Subcutaneous adipose tissue (tissue), 4 donors: ENCODE results near the gene ATR. TPM values are rescaled to one million over a fixed set of nuclear protein-coding genes. Genes with fewer than 3 reads are reported as not detected.

Experiments
- total RNA-seq, 4 donors: library from RNA; depleted of rRNA; stranded (reverse); fragments of >200 nt; gene quantifications; one replicate each; pipeline ENCODE4 v1.1.0, GENCODE V29; 2016
- TF ChIP-seq, protein P1 (sequence below): fragments of 450-650 bp; IDR thresholded peaks from one replicate; pipeline ENCODE4 v1.5.1; 2016; ENCODE audit warnings: low read depth, mild to moderate bottlenecking, control low read depth, antibody characterized with exemption, moderate library complexity

The ATR gene
- total RNA-seq, 4 donors from 2014 or later: 22.6 to 51.5 (median 24.9) TPM

DNA sequence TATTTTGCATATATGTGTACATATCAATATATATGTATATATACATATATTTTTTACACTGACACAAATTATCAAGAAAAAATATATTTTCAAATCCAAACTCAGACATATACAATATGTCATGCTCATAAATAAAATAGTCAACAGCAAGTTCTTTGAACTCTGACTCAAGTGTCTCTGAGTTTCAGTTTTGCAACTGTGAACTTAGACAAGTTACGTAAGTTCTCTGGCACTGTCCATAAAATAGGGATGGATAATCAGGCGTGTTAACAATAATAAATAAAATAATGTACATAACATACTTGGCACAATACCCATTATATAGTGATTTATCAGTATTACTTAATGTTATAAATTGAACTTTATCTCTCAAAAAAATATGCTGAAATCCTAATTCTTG, 118.6 kb downstream of the ATR start:
- TF ChIP-seq, protein P1, sequence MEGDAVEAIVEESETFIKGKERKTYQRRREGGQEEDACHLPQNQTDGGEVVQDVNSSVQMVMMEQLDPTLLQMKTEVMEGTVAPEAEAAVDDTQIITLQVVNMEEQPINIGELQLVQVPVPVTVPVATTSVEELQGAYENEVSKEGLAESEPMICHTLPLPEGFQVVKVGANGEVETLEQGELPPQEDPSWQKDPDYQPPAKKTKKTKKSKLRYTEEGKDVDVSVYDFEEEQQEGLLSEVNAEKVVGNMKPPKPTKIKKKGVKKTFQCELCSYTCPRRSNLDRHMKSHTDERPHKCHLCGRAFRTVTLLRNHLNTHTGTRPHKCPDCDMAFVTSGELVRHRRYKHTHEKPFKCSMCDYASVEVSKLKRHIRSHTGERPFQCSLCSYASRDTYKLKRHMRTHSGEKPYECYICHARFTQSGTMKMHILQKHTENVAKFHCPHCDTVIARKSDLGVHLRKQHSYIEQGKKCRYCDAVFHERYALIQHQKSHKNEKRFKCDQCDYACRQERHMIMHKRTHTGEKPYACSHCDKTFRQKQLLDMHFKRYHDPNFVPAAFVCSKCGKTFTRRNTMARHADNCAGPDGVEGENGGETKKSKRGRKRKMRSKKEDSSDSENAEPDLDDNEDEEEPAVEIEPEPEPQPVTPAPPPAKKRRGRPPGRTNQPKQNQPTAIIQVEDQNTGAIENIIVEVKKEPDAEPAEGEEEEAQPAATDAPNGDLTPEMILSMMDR: no peak

DNA sequence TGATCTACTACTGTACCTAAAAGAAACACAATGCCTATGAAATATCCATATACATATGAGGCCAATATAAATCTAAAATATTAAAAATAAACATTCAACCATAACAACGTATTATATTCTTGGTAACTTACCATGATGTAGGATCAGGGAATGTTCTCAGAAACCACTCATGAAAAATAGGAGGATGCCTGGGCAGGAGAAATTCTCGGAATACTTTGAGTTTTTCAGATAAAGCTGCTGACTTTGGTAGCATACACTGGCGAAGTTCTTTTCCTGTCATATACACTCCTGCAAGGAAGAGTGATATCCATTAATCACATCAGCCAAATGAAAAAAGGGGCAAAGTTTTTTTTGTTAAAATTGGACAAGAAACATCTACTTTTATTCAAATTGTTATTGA, 119.4 kb downstream of the ATR start:
- TF ChIP-seq, protein P1: no peak

DNA sequence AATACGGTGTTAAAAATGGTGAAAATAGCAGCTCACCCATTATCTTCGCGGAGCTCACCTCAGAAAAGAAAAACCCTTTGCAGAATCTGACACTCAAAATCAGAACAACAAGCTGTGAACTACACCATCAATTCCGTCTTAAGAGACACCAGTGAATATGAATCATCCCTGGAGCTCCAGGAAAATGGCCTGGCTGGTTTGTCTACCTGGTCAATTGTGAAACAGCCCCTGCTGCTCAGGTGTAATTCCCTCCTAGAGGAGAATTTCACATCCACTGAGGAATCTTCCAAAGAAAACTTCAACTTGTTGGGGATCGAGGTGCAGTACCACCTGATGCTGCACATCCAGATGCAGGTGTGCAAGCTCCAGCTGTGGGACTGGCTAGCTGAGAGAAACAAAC, 127.7 kb downstream of the ATR start:
- TF ChIP-seq, protein P1: no peak

DNA sequence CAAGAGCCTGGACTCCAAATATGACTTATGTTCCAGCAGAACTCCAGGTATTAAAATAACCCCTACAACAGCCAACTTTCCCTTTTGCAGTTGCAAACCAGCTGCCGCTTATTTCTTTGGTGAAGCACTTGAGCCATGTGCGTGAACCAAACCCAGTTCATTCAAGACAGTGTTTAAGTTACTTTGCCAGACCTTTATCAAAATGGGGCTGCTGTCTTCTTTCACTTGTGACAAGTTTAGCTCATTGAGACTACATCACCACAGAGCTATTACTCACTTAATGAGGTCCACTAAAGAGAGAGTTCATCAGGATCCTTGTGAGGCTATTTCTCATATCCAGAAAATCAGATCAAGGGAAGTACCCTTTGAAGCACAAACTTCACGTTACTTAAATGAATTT, 128.3 kb downstream of the ATR start:
- TF ChIP-seq, protein P1: no peak

DNA sequence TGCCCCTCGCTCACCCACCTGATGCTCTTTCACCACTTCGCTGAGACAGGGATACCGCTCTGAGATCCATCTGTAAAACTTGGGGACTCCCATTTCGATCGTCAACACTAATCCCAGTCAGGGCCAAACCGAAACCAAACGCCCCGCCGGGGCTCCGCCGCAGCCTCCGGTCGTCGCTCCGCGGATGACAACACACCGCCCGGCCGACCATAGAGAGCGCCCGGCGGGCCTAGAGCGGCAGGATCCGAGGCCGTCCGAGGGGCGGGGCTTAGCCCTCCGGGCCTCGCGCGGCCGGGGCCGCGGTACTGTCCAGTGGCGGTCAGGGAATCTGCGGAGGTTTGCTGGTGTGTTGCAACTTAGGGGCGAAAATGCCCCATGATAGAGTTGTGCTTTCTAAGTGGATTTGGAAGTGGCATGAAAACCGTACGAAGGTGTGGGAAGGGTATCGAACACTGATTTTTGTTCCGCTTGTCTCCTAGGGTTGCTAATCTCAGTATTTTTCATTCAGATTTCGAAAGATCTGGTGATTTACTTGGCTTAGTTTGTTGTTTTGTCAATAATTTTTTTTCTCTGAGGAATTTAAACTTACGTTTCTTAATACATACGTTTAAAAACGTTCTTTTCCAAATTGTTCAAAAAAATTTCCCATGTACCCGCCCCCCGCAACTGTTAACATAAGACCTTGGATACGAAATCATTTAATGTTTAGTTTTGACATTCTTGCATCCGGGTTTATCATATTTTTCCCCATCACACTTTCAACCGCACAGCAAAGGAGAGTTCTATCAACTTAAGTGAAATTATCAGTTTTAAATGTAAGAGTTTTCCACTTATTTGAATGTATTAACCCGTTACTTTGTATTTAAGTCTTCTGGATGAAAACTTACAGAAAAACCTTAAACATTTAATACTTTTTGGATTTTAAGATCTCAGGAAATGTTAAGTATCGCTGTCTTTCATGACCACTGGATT, 130.4 kb downstream of the ATR start, which contains the start of gene XRN1:
Gene XRN1, minus strand, starts transcription at position 186 of the 972 bp plus-strand sequence. Its CDS starts 93 bp downstream, at position 93.
- TF ChIP-seq, protein P1: no peak

DNA sequence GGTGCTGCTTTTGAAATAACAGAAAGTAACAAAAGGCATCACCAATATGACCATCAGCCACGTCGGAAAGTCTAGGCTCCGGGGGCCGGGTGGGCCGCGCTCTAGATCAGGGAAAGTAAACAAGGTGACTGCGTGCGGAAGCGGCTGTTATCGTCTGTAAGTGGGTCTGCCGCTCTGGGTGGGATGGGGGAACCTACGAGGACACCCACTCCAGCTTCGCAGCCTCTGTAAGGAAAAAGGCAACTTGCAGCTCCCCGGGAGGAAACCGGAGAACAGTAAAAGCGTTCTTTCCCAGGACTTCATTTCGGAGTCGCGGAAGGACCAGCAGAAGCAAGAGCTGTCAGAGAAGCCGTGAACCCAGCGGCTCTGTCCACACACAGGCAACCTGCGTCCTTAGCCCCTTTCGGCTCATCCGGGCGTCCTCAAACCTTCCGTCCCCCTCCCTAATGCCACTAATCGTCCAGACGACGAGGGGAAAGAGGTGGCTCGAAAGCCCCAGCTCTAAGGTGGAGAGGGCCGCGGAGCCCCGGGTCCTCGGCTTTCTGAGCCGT, 131.2 kb downstream of the ATR start:
- TF ChIP-seq, protein P1: no peak

DNA sequence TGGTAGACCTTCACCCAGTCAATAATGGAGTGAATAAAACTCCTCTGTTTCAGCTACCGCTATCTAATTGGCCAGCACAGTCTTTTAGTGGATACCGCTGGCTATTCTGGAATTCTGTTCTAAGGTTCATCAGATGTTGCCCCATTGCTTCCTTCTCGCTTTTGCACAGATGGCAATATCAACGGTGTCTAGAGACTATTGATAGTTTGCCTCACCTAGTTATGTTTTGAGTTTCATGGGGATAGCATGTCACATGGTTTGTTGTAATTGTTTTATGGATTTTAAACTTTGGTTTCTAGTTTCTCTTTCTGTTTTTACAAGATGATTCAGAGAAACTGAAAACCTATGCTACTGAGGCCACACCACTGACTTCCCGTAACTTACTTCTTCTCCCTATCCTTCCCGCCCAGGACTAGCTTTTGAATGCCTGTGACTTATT, 132.7 kb downstream of the ATR start:
- TF ChIP-seq, protein P1: no peak
